Measurements from ENCODE around the gene AZU1. TPM values are rescaled to one million over a fixed set of nuclear protein-coding genes. Genes with fewer than 3 reads are reported as not detected.

The AZU1 gene
- total and polyA plus RNA-seq, 2 donors, result 5.7 to 6.1 TPM

DNA sequence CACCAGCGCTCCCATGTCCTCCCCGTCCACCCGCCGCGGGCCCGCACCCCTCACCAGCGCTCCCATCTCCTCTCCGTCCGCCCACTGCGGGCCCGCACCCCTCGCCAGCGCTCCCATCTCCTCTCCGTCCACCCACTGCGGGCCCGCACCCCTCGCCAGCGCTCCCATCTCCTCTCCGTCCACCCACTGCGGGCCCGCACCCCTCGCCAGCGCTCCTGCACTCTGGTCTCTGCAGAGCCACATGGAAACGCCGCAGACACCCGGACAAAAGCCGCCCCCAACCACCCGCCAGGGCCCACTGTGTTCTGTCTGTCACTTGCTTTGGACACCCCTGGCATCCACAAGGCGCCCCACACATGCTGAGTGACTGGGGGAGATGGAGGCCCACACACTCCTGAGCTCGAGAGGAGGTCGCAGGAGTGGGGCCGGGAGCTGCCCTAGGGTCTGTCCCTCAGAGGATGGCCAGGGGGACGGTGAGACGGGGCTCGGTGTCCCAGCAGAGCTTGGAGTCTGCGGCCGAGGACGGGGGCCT lies 39.2 kb downstream of the AZU1 start:
- no peak for DNase-seq (ENCODE audit: low read depth in 6 of 9, low spot score in 9 of 9)
- H3K36me3 ChIP-seq (ENCODE audit: control insufficient read depth in 2 of 2, insufficient read depth in 2 of 2, low read length in 1 of 2), result peaks cover 31 to 44% of the 10 kb centered on the region in 2 donors
- H3K27me3 ChIP-seq (ENCODE audit: control insufficient read depth in 2 of 2, insufficient read depth in 1 of 2, low read length in 1 of 2), result peaks cover 11 to 24% of the 10 kb centered on the region in 2 donors
- H3K4me1 ChIP-seq (ENCODE audit: control insufficient read depth in 2 of 2, insufficient read depth in 2 of 2, low read length in 2 of 2), result peaks cover 7 to 20% of the 10 kb centered on the region in 2 donors
- peaks cover 0 to 11% of the 10 kb centered on the region in 2 donors for H3K9me3 ChIP-seq (ENCODE audit: control insufficient read depth in 2 of 2, insufficient read depth in 1 of 2, low read length in 1 of 2)
- no peak overlapping the region for H3K4me3 ChIP-seq (ENCODE audit: low read length in 2 of 2)
- WGBS, result 93% methylated on average over 38 of the region's 38 CpGs
- no peak overlapping the region for H3K27ac ChIP-seq (ENCODE audit: low read depth in 1 of 2, low read length in 1 of 2)

DNA sequence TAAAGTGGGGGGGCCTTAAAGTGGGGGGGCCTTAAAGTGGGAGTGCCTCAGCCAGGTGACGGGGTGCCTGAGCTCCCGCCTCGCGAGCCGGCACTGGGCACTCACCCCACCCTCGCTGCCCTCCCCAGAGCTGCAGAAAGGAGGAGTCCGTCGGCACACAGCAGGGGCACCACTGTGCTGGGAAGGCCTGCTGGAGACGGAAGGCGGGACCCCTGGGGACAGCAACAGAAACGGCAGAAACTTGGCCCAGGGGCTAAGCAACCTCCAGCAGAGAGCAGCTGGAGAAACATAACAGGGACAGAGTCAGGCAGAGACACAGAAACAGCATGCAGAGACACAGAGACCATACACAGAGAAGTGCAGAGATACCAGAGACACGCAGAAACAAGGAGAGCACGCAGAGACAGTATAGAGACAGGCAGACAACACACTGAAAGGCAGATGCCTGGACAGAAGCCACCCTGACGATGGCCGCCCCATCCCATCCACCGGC lies 39.7 kb downstream of the AZU1 start:
- H3K36me3 ChIP-seq (ENCODE audit: control insufficient read depth in 2 of 2, insufficient read depth in 2 of 2, low read length in 1 of 2), result peaks cover 31 to 48% of the 10 kb centered on the region in 2 donors
- H3K4me1 ChIP-seq (ENCODE audit: control insufficient read depth in 2 of 2, insufficient read depth in 2 of 2, low read length in 2 of 2), result peaks cover 7 to 22% of the 10 kb centered on the region in 2 donors
- peaks cover 0 to 10% of the 10 kb centered on the region in 2 donors for H3K9me3 ChIP-seq (ENCODE audit: control insufficient read depth in 2 of 2, insufficient read depth in 1 of 2, low read length in 1 of 2)
- no peak overlapping the region for H3K4me3 ChIP-seq (ENCODE audit: low read length in 2 of 2)
- 95% methylated on average over 16 of the region's 16 CpGs for WGBS
- no peak overlapping the region for H3K27ac ChIP-seq (ENCODE audit: low read depth in 1 of 2, low read length in 1 of 2)
- H3K27me3 ChIP-seq (ENCODE audit: control insufficient read depth in 2 of 2, insufficient read depth in 1 of 2, low read length in 1 of 2), result peaks cover 7 to 19% of the 10 kb centered on the region in 2 donors
- DNase-seq (ENCODE audit: low read depth in 6 of 9, low spot score in 9 of 9), result no peak

- WGBS, result 99% methylated on average over 39 of the region's 39 CpGs
- peaks cover 31 to 48% of the 10 kb centered on the region in 2 donors for H3K36me3 ChIP-seq (ENCODE audit: control insufficient read depth in 2 of 2, insufficient read depth in 2 of 2, low read length in 1 of 2)
- DNase-seq (ENCODE audit: low read depth in 6 of 9, low spot score in 9 of 9), result no peak
- H3K27me3 ChIP-seq (ENCODE audit: control insufficient read depth in 2 of 2, insufficient read depth in 1 of 2, low read length in 1 of 2), result peaks cover 5 to 13% of the 10 kb centered on the region in 2 donors
- no peak overlapping the region for H3K27ac ChIP-seq (ENCODE audit: low read depth in 1 of 2, low read length in 1 of 2)
- no peak overlapping the region for H3K4me3 ChIP-seq (ENCODE audit: low read length in 2 of 2)
- H3K4me1 ChIP-seq (ENCODE audit: control insufficient read depth in 2 of 2, insufficient read depth in 2 of 2, low read length in 2 of 2), result peaks cover 2 to 18% of the 10 kb centered on the region in 2 donors
- peaks cover 0 to 4% of the 10 kb centered on the region in 2 donors for H3K9me3 ChIP-seq (ENCODE audit: control insufficient read depth in 2 of 2, insufficient read depth in 1 of 2, low read length in 1 of 2)
These were observed 40.3 kb downstream of the AZU1 start for GRCh38 chr19:867855-868457.

GRCh38 chr19:868458-869244 lies 41.0 kb downstream of the AZU1 start:
- Histone ChIP-seq H3K36me3 (ENCODE audit: control insufficient read depth in 2 of 2, insufficient read depth in 2 of 2, low read length in 1 of 2) (peaks cover 34 to 52% of the 10 kb centered on the region in 2 donors), H3K9me3 (ENCODE audit: control insufficient read depth in 2 of 2, insufficient read depth in 1 of 2, low read length in 1 of 2) (no peaks in the 10 kb centered on the region), H3K4me3 (ENCODE audit: low read length in 2 of 2) (no peak overlapping the region), H3K4me1 (ENCODE audit: control insufficient read depth in 2 of 2, insufficient read depth in 2 of 2, low read length in 2 of 2) (peaks cover 0 to 11% of the 10 kb centered on the region in 2 donors), H3K27me3 (ENCODE audit: control insufficient read depth in 2 of 2, insufficient read depth in 1 of 2, low read length in 1 of 2) (peaks cover 0 to 6% of the 10 kb centered on the region in 2 donors), H3K27ac (ENCODE audit: low read depth in 1 of 2, low read length in 1 of 2) (no peak overlapping the region)
- no peak for DNase-seq (ENCODE audit: low read depth in 6 of 9, low spot score in 9 of 9)
- 95% methylated on average over 34 of the region's 34 CpGs for WGBS

- Histone ChIP-seq H3K27ac (ENCODE audit: low read depth in 1 of 2, low read length in 1 of 2) (no peak overlapping the region), H3K27me3 (ENCODE audit: control insufficient read depth in 2 of 2, insufficient read depth in 1 of 2, low read length in 1 of 2) (no peaks in the 10 kb centered on the region), H3K4me3 (ENCODE audit: low read length in 2 of 2) (no peak overlapping the region), H3K36me3 (ENCODE audit: control insufficient read depth in 2 of 2, insufficient read depth in 2 of 2, low read length in 1 of 2) (peaks cover 36 to 58% of the 10 kb centered on the region in 2 donors), H3K9me3 (ENCODE audit: control insufficient read depth in 2 of 2, insufficient read depth in 1 of 2, low read length in 1 of 2) (no peaks in the 10 kb centered on the region), H3K4me1 (ENCODE audit: control insufficient read depth in 2 of 2, insufficient read depth in 2 of 2, low read length in 2 of 2) (peaks cover 0 to 6% of the 10 kb centered on the region in 2 donors)
- 95% methylated on average over 29 of the region's 29 CpGs for WGBS
- no peak for DNase-seq (ENCODE audit: low read depth in 6 of 9, low spot score in 9 of 9)
These were observed 41.9 kb downstream of the AZU1 start for GRCh38 chr19:869245-870177.

DNA sequence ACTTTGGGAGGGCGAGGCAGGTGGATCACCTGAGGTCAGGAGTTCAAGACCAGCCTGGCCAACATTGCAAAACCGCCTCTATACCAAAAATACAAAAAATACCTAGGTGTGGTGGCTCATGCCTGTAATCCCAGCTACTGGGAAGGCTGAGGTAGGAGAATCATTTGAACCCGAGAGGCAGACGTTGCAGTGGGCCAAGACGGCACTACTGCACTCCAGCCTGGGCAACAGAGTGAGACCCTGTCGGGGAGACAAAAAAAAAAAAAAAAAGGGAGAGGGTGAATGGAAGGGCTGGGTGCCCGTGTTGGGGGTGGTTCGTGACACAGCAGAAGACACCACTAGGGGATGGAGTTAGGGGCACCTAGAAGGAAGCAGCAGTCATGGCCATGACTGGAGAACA lies 42.7 kb downstream of the AZU1 start:
- peaks cover 36 to 65% of the 10 kb centered on the region in 2 donors for H3K36me3 ChIP-seq (ENCODE audit: control insufficient read depth in 2 of 2, insufficient read depth in 2 of 2, low read length in 1 of 2)
- H3K9me3 ChIP-seq (ENCODE audit: control insufficient read depth in 2 of 2, insufficient read depth in 1 of 2, low read length in 1 of 2), result no peaks in the 10 kb centered on the region
- H3K27ac ChIP-seq (ENCODE audit: low read depth in 1 of 2, low read length in 1 of 2), result no peak overlapping the region
- peaks cover 0 to 6% of the 10 kb centered on the region in 2 donors for H3K4me1 ChIP-seq (ENCODE audit: control insufficient read depth in 2 of 2, insufficient read depth in 2 of 2, low read length in 2 of 2)
- DNase-seq (ENCODE audit: low read depth in 6 of 9, low spot score in 9 of 9), result no peak
- WGBS, result 98% methylated on average over 8 of the region's 8 CpGs
- no peaks in the 10 kb centered on the region for H3K27me3 ChIP-seq (ENCODE audit: control insufficient read depth in 2 of 2, insufficient read depth in 1 of 2, low read length in 1 of 2)
- no peak overlapping the region for H3K4me3 ChIP-seq (ENCODE audit: low read length in 2 of 2)

- Histone ChIP-seq H3K9me3 (ENCODE audit: control insufficient read depth in 2 of 2, insufficient read depth in 1 of 2, low read length in 1 of 2) (no peaks in the 10 kb centered on the region), H3K36me3 (ENCODE audit: control insufficient read depth in 2 of 2, insufficient read depth in 2 of 2, low read length in 1 of 2) (peaks cover 37 to 72% of the 10 kb centered on the region in 2 donors), H3K4me3 (ENCODE audit: low read length in 2 of 2) (no peak overlapping the region), H3K27ac (ENCODE audit: low read depth in 1 of 2, low read length in 1 of 2) (no peak overlapping the region), H3K4me1 (ENCODE audit: control insufficient read depth in 2 of 2, insufficient read depth in 2 of 2, low read length in 2 of 2) (peaks cover 0 to 6% of the 10 kb centered on the region in 2 donors), H3K27me3 (ENCODE audit: control insufficient read depth in 2 of 2, insufficient read depth in 1 of 2, low read length in 1 of 2) (no peaks in the 10 kb centered on the region)
- DNase-seq (ENCODE audit: low read depth in 6 of 9, low spot score in 9 of 9), result no peak
- 95% methylated on average over 28 of the region's 28 CpGs for WGBS
These were observed 43.3 kb downstream of the AZU1 start for GRCh38 chr19:870963-871401.

GRCh38 chr19:871446-872265 lies 44.0 kb downstream of the AZU1 start:
- DNase-seq (ENCODE audit: low read depth in 6 of 9, low spot score in 9 of 9), result no peak
- no peak overlapping the region for H3K4me3 ChIP-seq (ENCODE audit: low read length in 2 of 2)
- no peak overlapping the region for H3K27ac ChIP-seq (ENCODE audit: low read depth in 1 of 2, low read length in 1 of 2)
- H3K27me3 ChIP-seq (ENCODE audit: control insufficient read depth in 2 of 2, insufficient read depth in 1 of 2, low read length in 1 of 2), result no peaks in the 10 kb centered on the region
- peaks cover 0 to 6% of the 10 kb centered on the region in 2 donors for H3K4me1 ChIP-seq (ENCODE audit: control insufficient read depth in 2 of 2, insufficient read depth in 2 of 2, low read length in 2 of 2)
- H3K36me3 ChIP-seq (ENCODE audit: control insufficient read depth in 2 of 2, insufficient read depth in 2 of 2, low read length in 1 of 2), result peaks cover 39 to 79% of the 10 kb centered on the region in 2 donors
- H3K9me3 ChIP-seq (ENCODE audit: control insufficient read depth in 2 of 2, insufficient read depth in 1 of 2, low read length in 1 of 2), result no peaks in the 10 kb centered on the region
- WGBS, result 98% methylated on average over 22 of the region's 33 CpGs
